Stimulated activated naive CD8-positive, alpha-beta T cell treated with anti-CD3 and anti-CD28 coated beads, Interleukin-15, Interleukin-2, amounts not matched to agents 100 U/mL and 50 U/mL, for 24 hours (primary cell): ENCODE results near the gene KRCC1.
"Not testable (repeated sequence)": the region's sequence is repeated elsewhere in the genome, so short reads cannot be mapped to it uniquely, and the experiment has no call there.

Experiments used
- ATAC-seq: fragments of 150-1000 bp; cut with Tn5 transposase; one replicate; pipeline ENCODE4 v1.10.0; 2021
- DNase-seq: peaks from one replicate; pipeline ENCODE4 v3.0.0; 2021

KRCC1 gene

DNA sequence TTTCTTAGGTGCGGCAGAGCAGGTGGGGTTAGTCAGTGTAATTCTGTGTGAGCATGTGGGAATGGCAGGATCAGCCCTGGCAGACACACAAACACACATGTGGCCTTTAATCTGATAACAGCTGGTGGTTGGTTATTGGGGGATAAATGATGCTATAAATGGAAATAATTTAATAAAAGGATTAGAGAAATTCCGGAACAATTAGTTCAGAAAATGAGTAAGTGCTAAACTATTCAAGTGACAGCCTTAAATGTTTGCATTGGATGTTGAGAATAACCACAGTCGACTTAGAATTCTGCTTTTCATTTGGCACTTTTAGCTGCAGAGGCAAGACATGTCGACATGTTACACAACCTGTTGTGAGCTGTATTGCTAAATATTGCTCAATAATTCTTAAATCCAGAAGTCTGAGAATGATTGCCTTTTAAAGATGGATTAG, 19.3 kb upstream of the KRCC1 start:
- ATAC-seq (no peak), DNase-seq (no peak)

DNA sequence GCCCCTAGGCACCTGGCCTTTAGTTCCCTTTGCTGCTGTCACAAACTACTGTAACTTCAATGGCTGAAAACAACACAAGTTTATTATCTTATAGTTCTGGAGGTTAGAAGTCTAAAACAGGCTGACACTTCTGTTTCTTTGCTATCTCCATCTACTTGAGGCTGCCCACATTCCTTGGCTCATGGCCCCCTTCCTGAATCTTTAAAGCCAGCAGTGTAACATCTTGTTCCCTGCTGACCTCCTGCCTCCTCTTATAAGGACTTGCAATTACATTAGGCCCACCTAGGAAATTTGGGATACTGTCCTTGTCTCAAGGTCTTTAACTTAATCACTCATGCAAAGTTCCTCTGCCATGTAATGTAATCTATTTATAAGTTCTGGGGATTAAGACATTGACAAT, 18.6 kb upstream of the KRCC1 start:
- no peak for DNase-seq
- no peak for ATAC-seq

DNA sequence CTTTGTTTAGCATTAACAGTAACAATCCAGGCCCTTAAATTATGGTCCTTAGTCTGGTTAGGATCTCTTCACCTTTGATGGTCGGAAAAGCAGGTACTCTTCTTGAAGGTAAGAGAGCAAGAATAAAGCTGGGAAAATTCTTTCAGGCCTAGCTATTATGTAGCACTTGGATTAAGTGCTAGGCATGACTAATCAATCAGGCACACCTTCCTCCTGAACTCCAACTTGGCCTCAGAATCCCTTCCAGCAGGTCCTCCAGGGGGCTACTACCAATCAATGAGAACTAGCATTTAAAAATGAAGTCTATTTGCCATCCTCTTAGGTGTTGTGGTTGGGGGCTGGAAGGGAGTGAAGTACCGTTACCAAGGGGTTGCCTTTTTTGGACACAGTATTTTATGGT, 15.8 kb upstream of the KRCC1 start:
- ATAC-seq (no peak), DNase-seq (no peak)

DNA sequence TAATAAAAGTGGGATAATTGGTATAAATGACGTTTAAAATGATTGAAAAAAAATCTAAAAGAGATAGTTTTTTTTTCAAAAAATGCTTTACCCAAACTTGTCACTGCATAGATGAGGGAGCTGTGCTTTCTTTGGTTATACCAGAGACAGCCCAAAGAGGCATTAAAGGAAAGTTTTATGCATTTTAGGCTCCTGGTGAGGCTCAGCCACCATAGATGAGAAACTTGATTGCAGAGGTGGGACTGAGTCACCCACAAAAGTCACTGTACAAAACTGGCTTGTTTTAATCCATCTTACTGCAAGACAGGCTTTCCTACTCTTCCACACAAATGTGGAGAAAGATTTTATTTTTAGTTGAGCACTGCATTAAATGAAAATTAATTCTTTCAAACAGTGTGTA, 14.5 kb upstream of the KRCC1 start:
- ATAC-seq, result peak; percentile 65

DNA sequence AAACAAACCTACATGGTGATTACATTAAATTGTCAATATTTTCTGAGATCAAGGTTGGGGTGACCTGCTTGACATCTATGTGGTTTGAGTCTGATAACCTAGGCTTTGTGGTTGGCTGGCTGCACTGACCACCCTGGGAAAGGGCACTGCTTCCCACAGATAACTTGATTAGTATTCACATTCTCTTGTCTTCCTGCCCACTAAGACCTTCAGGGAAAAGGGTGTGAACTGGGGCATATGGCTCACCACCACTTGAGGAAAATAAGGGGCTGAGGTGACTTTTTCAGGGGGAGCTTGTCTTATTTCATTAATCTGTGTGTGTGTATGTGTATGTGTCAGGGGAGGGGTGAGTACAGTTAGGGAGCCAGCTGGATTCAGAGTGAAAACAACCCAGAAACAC, 13.5 kb upstream of the KRCC1 start:
- ATAC-seq (no peak), DNase-seq (no peak)

More for the DNA sequence above, 14.5 kb upstream of the KRCC1 start:
- DNase-seq, result no peak

DNA sequence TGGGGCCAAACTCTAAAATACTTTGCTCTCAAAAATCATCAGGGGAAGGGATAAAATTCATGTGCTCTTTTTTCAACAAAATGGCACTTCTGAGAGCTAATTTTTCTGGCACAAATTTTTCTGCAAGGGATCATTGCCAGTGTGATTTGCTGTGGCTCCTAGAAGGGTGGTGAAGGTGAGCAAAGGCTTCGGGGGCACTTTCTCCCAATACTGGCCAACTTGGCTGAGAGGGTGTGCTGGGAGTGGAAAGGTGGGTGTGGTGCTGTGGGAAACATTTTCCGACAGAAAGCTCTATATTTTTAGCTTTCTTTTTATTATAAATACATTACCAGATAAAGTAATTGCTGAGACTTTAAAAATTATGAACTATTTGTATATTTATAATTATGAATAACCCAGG, 12.5 kb upstream of the KRCC1 start:
- no peak for DNase-seq
- ATAC-seq, result no peak

DNA sequence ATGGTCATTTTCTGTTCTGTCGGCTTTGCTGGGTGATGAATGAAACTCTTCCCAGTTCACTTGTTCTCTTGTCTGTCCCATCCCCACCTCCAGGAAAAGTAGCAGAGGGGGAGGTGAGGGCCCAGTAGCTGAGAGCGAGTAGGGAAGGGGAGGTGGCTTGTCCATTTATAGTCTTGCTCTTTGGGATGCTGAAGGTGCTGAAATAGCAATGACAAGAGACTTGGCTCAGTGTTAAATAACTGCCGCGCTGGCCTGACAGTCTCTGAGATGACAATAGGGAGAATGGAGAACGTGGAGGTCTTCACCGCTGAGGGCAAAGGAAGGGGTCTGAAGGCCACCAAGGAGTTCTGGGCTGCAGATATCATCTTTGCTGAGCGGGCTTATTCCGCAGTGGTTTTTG, 12.0 kb upstream of the KRCC1 start, which contains the start of gene SMYD1:
TSS of gene SMYD1 (plus strand) at position 228 of the 400 bp plus-strand sequence. CDS start at position 268, 40 bp downstream.
- no peak for ATAC-seq

DNA sequence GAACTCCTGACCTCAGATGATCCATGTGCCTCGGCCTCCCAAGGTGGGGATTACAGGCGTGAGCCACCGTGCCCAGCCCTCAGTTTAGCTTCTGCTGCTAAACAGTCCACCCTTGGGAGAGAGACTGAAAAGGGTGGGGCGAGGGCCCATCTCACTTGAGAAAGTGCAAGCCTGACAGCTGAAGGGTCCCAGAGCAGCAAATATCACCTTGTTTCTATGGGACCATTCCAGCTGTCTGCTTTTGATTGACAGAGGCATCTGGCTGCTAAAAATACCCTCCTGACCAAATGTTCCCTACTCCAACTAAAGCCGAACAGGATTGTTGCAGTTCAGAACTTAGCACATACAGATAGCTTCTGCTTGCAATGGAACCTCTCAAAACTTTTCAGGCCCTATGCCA, 11.6 kb upstream of the KRCC1 start:
- ATAC-seq, result no peak
- no peak for DNase-seq

More for the DNA sequence above, 12.0 kb upstream of the KRCC1 start, which contains the start of gene SMYD1:
- no peak for DNase-seq

DNA sequence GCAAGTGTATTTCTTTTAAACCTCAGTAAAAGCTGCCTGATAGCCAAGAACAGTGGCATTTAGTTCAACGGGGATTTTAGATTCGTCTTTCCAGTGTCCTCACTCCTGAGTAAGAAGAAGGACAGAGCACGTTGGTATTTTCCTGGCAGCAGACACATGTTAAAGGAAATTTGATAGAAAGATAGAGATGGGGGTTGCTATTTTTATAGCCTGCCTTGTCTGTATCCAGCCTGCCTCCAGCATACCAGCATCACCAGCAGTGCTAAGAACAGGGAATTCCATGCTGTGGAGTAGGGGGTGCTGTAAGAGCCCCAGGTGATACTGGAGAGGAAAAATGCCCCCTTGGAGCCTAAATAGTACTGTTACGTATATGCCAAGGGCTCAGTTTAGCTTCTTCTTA, 11.0 kb upstream of the KRCC1 start:
- DNase-seq (no peak), ATAC-seq (no peak)

DNA sequence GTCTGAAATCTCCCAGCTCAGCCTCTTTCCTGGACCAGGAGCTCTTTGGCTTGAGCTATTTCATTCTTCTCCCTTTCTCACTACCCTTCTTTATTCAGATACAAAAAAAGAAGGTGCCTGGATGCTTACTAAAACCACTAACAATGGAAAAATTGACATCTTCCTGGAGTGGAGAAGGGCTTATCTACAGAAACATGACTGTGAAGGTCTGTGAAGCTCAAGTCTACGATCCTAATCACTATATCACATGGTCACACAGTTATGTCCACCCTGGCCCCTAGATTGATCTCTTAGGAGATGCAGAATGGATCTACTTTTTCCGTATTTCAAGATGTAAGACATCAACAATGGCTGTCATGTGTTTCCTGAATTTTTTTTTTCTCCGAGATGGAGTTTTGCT, 5.7 kb upstream of the KRCC1 start:
- no peak for DNase-seq
- no peak for ATAC-seq

DNA sequence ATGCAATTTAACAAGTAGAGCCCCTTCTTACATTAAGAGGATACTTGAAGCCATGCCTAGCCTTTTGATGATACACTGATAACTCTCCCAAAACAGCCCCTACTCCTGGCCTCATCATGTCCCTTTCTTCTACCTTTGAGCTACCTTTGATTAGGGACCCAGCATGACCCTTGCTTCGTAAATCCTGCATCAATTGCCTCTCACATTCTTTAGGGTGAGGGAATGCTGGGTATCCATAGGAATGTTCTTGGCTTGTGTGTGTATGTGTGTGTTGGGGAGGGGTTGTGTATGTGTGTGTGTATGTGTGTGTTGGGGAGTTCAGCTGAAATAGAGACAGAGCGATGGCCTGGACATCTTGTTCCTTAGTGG, 5.3 kb upstream of the KRCC1 start:
- ATAC-seq, result no peak

DNA sequence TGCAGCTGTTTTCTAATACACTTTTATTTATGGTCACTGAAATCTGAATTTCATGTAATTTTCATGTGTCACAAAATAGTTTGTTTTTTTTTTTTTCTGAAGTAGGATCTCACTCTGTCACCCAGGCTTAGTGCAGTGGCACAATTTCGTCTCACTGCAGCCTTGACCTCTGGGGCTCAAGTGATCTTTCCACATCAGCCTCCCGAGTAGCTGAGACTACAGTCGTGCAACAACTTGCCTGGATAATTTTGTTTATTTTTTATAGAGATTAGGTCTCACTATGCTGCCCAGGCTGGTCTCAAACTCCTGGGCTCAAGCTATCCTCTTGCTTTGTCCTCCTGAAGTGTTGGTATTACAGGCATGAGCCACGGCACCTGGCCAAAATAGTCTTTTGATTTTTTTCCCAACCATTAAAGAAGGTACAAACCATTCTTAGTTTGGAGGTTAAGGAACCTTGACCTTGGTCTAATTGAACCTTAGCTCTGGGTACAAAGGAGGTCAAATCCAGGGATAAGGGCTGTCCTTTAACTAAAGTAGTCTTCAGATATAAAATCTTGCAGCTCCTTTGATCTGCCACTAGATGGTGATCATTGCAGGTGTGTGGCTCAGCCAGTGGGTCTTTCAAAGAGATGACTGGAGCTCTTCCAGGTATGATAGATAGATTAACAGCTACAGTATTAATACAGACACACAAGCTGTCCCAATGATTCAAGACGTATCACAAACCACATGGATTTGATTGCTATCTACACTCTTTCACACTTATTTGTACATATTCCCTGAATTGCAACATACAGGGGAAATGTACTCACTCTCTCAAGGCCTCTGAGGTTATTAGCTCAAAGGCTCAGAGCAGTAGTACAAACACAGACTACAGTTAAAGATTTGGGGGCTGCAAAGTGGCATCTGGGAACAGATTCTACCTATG, 4.7 kb upstream of the KRCC1 start:
- ATAC-seq (no peak), DNase-seq (no peak)

More for the DNA sequence above, 5.3 kb upstream of the KRCC1 start:
- no peak for DNase-seq

DNA sequence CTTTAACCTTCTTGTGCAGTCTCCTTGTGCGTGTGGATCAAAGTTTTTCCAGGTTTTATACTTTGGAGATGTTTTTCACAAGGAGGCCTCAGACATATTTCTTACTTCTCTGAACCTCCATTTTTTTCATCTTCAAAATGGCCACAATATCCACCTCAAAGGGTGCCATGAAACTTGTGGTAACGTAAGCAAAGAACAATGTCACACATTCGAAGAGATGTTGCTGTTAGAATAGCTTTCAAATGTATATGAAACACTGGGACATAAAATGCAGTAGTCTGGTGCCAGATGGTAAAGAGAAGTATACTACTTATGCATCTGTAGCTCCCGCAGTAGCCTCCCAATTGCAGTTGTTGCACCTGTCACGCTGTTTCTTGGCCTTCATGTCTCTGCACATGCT, 2.6 kb upstream of the KRCC1 start:
- no peak for DNase-seq
- ATAC-seq, result no peak

DNA sequence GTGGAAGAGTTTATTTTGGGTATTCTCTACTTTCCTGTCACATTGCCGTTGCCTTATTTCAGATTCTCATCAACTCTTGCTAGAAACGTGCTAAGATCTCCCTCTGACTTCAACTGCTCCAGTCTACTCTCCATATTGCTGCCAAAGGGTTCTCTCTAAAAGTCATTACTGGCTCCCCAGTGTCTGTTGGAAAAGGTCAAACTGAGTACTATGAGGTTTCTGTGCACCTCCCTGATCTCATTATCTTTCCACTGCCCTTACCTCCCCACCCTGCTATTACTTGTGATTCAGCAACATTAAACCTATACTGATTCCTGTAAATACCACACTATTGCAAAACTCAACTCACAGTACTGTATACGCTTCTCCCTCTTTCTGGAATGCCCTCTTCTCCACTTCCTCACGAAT, 1.9 kb upstream of the KRCC1 start:
- DNase-seq, result no peak
- ATAC-seq, result peak; percentile 42

DNA sequence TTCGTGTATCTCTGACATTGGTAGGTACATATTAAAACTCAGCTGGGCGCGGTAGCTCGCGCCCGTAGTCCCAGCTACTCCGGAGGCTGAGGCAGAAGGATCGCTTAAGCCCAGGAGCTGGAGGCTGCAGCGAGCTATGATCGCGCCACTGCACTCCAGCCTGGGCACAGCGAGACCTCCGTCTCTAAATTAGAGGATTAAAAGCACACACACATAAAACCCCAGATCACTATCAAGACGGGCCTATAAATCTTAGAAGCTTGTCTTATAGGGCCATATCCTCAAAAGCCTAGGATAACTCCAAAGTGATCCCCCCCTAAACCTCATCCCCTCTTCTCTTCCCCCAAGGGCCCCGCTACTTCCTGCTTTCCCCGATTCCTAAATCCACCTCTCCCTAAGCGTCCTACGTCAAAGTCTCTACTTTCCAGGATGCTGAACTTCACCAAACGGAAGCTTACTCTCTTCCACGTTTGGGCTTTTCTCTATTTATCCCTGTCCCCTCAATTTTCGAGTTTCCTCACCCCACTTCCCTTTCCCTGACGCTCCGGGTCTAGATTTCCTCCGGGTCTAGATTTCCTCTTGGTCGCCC, 707 bp downstream of the KRCC1 start:
- ATAC-seq, result no peak
- no peak for DNase-seq

DNA sequence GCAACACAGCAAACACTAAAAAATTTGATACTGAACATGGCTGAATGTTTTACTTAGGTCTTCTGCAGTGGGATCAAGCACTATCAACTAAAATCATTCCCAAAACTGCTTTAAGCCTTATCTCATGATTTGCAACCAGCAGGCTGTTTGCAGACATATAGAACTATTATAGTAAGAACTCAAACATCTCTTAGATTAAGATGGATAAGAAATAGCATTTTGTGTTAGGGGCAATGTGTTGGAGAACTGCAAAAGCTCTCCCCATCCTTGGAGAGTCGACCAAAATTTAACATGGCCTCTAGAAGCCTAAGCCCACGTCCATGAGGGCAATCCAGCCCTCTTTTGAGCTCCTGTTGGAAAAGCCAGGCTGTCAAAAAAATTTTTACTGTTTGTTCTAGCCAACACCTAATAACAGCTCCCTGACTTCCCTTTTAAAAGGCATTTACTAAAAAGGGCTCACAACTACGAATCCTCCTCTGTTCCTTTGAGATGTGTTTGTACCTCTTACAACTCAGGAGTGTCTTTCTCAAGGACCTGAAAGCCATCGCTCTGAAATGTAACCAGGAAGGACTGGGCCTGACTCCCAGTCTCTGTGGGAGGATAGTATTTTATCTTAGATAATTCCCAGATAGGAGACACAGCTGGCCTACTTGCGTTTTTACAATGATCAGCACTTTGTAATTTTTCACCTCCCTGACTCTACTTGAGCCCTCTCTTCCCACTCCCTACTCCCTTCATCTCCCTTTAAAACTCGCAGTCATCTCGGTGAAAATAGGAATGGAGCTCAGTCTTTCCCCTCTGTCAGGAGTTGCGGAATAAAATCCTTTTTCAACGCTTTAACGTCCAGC, 1.4 kb downstream of the KRCC1 start:
- DNase-seq (no peak), ATAC-seq (no peak)

DNA sequence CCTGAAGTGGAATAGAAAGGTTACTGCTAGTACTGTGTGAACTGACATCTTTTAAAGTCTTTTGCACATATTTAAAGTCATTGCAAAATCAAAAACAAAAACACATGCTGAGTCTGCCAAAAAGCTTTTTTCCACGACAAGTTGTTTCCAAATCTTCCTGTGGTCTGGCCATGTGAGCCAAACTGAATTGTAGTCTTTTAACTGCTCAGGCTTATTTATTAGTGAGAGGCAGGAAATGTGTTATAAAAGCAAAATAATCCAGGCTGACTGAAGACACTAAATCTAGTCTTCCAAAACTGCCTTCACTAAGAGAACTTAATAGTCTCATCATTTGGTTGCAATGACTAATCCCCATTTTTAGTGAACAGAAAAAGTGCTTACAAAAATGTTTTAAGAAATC, 2.3 kb downstream of the KRCC1 start:
- DNase-seq, result no peak
- ATAC-seq, result no peak

DNA sequence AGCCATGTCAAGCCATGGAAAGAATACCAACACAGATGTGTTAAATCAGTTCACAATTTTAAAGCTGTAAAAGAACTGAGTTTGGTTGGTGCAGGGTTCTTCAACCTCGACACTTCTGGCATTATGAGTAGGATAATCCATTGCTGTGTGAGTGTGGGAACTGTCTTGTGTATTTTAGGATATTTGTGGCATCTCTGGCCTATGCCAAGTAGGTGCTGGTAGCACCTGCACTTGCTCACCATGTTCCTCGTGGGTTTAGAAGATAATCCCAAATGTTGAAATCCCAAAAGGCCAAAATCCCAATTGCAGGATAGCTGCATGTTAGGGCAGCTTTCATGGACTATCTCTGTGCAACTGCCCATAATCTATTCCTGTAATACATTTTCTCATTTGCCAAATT, 3.8 kb downstream of the KRCC1 start:
- DNase-seq (no peak), ATAC-seq (no peak)

DNA sequence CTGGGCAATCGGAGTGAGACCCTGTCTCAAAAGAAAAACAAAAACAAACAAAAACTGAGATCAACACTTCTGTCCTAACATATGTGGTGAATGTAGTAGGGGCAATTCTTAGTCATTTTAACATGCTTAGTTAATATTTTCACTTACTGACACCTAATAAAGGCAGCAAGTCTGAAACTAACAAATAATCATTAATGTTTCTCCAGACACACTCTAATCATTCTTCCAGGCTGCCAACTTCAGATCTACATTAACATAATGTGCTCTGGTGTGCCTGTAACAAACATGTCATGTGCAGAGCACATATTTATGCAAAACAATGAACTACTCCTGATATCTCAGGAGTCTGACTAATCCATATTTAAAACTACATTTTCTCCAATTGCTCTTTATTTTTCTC, 6.0 kb downstream of the KRCC1 start:
- no peak for ATAC-seq
- no peak for DNase-seq

DNA sequence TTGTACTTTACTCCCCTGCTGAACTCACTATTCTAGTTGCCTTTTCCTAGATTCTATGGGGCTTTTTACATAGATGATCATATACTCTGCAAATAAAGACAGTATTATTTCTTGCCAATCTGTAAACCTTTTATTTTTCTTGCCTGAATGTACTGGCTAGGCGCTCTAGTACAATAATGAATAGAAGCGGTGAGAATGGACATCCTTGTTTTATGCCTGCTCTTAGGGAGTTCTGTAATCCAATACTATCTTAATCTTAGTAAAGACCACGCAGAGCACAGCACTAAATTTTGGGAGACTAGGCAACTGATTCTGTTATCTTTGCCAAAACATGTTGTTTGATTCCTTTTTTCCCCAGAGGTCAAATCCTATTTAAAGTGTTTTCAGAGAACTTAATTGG, 7.0 kb downstream of the KRCC1 start:
- no peak for DNase-seq
- ATAC-seq, result no peak

DNA sequence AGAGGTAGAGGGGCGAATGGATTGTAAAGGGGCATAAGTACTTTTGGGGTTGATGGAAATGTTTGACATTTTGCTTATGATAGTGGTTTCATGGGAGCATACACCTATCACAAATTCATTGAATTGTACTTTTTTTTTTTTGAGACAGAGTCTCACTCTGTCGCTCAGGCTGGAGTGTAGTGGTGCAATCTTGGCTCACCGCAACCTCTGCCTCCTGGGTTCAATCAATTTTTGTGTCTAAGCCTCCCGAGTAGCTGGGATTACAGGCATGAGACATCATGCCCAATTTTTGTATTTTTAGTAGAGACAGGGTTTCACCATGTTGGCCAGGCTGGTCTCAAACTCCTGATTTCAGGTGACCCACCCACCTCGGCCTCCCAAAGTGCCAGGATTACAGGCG, 10.0 kb downstream of the KRCC1 start:
- DNase-seq, ATAC-seq: not testable (repeated sequence)

DNA sequence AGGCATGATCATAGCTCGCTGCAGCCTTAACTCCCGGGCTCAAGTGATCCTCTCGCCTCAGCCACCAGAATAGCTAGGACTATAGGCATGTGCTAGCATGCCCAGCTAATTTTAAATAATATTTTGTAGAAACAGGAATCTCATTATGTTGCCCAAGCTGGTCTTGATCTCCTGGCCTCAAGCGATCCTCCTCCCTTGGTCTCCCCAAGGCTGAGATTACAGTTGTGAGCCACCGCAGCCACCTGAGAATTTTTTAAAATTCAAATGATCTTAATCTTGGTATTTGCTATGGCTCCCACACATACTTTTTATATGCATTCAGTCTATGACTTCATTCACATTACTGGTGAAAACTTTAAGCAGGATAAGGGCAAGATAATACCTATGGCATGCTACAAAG, 13.1 kb downstream of the KRCC1 start:
- ATAC-seq, result no peak
- DNase-seq, result no peak
